ENCODE measurements around the gene CNIH2. TPM values are rescaled to one million over a fixed set of nuclear protein-coding genes. Genes with fewer than 3 reads are reported as not detected.

Gene CNIH2
- total and polyA plus RNA-seq, 2 experiments from 2014 or later: 4.3 to 9.2 TPM

DNA sequence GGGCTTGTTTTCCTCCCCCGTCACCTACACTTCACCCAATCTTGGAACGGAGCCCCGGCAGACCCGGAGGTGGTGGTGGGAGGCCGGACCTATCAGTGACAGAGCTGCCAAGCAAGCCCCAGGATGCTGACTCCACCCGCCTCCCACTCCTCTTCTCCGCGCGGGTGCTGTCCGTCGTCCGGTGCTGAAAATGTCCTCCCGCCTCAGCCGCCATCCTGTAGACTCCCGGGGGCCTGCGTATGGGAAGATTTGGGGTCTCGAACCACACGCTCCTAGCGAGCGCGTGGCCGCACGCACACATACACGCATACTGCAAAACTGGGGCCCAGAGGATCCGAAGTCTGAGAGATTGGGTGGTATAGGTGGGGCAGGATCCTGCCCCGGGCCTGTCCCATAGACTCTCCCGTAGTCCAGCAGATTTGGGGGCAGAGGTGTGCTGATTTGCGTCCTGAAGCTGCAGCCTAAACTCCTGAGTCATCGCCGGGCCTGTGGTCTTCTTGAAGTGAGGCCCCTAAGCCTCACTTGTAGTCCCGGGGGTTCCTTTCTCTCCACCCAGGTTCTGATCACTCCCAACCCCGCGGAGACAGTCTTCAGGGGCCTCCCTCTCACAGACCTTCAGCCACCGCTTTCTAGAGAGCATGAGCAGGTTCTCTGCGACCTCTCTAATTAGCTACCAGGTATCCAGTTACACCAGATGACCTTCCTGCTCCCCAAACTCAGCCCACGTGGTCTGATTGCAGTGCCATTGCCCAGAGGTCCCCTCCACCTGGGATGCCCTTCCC is 11.8 kb downstream of the CNIH2 start:
- H3K9me2 ChIP-seq (ENCODE audit: insufficient read depth): no peaks in the 10 kb centered on the region
- TF ChIP-seq NANOG (IDR thresholded peaks at IDR 0.05; ENCODE audit: borderline replicate concordance) (no peak), EZH2phosphoT487 (IDR thresholded peaks at IDR 0.05; ENCODE audit: unreplicated experiment) (no peak), CREB1 (CRISPR knock-in tag; IDR thresholded peaks at IDR 0.05; ENCODE audit: low read depth) (peak; percentile 7; the same call in 1 of the 2 replicates)
- TF ChIP-seq, protein P1, sequence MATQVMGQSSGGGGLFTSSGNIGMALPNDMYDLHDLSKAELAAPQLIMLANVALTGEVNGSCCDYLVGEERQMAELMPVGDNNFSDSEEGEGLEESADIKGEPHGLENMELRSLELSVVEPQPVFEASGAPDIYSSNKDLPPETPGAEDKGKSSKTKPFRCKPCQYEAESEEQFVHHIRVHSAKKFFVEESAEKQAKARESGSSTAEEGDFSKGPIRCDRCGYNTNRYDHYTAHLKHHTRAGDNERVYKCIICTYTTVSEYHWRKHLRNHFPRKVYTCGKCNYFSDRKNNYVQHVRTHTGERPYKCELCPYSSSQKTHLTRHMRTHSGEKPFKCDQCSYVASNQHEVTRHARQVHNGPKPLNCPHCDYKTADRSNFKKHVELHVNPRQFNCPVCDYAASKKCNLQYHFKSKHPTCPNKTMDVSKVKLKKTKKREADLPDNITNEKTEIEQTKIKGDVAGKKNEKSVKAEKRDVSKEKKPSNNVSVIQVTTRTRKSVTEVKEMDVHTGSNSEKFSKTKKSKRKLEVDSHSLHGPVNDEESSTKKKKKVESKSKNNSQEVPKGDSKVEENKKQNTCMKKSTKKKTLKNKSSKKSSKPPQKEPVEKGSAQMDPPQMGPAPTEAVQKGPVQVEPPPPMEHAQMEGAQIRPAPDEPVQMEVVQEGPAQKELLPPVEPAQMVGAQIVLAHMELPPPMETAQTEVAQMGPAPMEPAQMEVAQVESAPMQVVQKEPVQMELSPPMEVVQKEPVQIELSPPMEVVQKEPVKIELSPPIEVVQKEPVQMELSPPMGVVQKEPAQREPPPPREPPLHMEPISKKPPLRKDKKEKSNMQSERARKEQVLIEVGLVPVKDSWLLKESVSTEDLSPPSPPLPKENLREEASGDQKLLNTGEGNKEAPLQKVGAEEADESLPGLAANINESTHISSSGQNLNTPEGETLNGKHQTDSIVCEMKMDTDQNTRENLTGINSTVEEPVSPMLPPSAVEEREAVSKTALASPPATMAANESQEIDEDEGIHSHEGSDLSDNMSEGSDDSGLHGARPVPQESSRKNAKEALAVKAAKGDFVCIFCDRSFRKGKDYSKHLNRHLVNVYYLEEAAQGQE (IDR thresholded peaks at IDR 0.05; ENCODE audit: unreplicated experiment): peak; percentile 88
- DNase-seq (ENCODE audit: low spot score): peak; percentile 94
- H3K36me3 ChIP-seq (ENCODE audit: insufficient read depth): no peaks in the 10 kb centered on the region; the same call in 1 of the 2 replicates
- Mint-ChIP-seq H3K9me3 (peaks cover 2% of the 10 kb centered on the region; the same call in 1 of the 3 replicates), H3K4me3 (peak overlapping the region; percentile 94), H3K4me1 (peaks cover 21% of the 10 kb centered on the region), H3K27me3 (ENCODE audit: insufficient read depth, low read depth, poor library complexity) (peaks cover 35% of the 10 kb centered on the region), H3K36me3 (ENCODE audit: low read depth) (no peaks in the 10 kb centered on the region; the same call in 2 of the 3 replicates), H3K27ac (peak overlapping the region; percentile 95)
- H3K4me1 ChIP-seq (ENCODE audit: insufficient read depth): peaks cover 21% of the 10 kb centered on the region
- peak overlapping the region; percentile 83 for H3K4me2 ChIP-seq
- H3F3A ChIP-seq (replicated peaks; ENCODE audit: low read depth): peaks cover 18% of the 10 kb centered on the region; the same call in 1 of the 2 replicates
- no peaks in the 10 kb centered on the region; the same call in 1 of the 2 replicates for H4K20me1 ChIP-seq (replicated peaks; ENCODE audit: insufficient read depth)
- H3K27me3 ChIP-seq (ENCODE audit: insufficient read depth): peaks cover 30% of the 10 kb centered on the region
- peak; percentile 65 for ATAC-seq
- H2AFZ ChIP-seq: peak overlapping the region; percentile 74
- H3K4me3 ChIP-seq: peak overlapping the region; percentile 94
- peak overlapping the region; percentile 83; the same call in 1 of the 2 replicates for H3K27ac ChIP-seq (ENCODE audit: low read depth)
- H3K79me2 ChIP-seq (replicated peaks; ENCODE audit: insufficient read depth): peaks cover 9% of the 10 kb centered on the region

DNA sequence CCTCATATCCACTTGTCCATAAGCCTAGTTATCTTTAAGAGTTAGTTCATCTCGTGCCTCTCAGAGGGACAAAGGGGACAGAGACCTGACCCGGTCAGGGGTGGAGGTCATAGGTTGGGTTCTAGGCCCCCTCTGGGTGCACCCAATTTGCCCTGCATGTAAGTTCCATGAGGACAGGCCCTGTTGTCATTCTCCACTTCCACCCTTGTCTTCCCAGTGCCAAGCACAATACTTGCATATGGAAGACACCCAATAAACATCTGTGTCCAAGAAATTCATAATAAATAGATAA is 12.3 kb downstream of the CNIH2 start:
- H3K27me3 Mint-ChIP-seq (ENCODE audit: insufficient read depth, low read depth, poor library complexity): peaks cover 35% of the 10 kb centered on the region
- no peak overlapping the region for H3K27ac ChIP-seq (ENCODE audit: low read depth)
- peak overlapping the region; percentile 83; the same call in 1 of the 2 replicates for H3K4me2 ChIP-seq
- H3K36me3 ChIP-seq (ENCODE audit: insufficient read depth): no peaks in the 10 kb centered on the region; the same call in 1 of the 2 replicates
- H3K27ac Mint-ChIP-seq: no peak overlapping the region
- no peak for DNase-seq (ENCODE audit: low spot score)
- H3K4me3 Mint-ChIP-seq: peak overlapping the region; percentile 94
- H3K9me3 Mint-ChIP-seq: peaks cover 2% of the 10 kb centered on the region; the same call in 1 of the 3 replicates
- no peak for ATAC-seq
- peaks cover 21% of the 10 kb centered on the region for H3K4me1 ChIP-seq (ENCODE audit: insufficient read depth)
- no peaks in the 10 kb centered on the region; the same call in 2 of the 3 replicates for H3K36me3 Mint-ChIP-seq (ENCODE audit: low read depth)
- H3F3A ChIP-seq (replicated peaks; ENCODE audit: low read depth): peaks cover 18% of the 10 kb centered on the region; the same call in 1 of the 2 replicates
- no peaks in the 10 kb centered on the region for H3K9me2 ChIP-seq (ENCODE audit: insufficient read depth)
- H4K20me1 ChIP-seq (replicated peaks; ENCODE audit: insufficient read depth): no peaks in the 10 kb centered on the region; the same call in 1 of the 2 replicates
- peaks cover 30% of the 10 kb centered on the region for H3K27me3 ChIP-seq (ENCODE audit: insufficient read depth)
- no peak overlapping the region; the same call in 1 of the 2 replicates for H2AFZ ChIP-seq
- H3K4me3 ChIP-seq: peak overlapping the region; percentile 94
- H3K79me2 ChIP-seq (replicated peaks; ENCODE audit: insufficient read depth): peaks cover 9% of the 10 kb centered on the region
- peaks cover 21% of the 10 kb centered on the region for H3K4me1 Mint-ChIP-seq
- TF ChIP-seq EZH2phosphoT487 (IDR thresholded peaks at IDR 0.05; ENCODE audit: unreplicated experiment): no peak
- TF ChIP-seq, protein P2, sequence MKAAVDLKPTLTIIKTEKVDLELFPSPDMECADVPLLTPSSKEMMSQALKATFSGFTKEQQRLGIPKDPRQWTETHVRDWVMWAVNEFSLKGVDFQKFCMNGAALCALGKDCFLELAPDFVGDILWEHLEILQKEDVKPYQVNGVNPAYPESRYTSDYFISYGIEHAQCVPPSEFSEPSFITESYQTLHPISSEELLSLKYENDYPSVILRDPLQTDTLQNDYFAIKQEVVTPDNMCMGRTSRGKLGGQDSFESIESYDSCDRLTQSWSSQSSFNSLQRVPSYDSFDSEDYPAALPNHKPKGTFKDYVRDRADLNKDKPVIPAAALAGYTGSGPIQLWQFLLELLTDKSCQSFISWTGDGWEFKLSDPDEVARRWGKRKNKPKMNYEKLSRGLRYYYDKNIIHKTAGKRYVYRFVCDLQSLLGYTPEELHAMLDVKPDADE (IDR thresholded peaks at IDR 0.05): no peak
- no peak for TF ChIP-seq JUNB (IDR thresholded peaks at IDR 0.05; ENCODE audit: unreplicated experiment)
- TF ChIP-seq CREB1 (CRISPR knock-in tag; IDR thresholded peaks at IDR 0.05; ENCODE audit: low read depth): no peak
- TF ChIP-seq, protein P3, sequence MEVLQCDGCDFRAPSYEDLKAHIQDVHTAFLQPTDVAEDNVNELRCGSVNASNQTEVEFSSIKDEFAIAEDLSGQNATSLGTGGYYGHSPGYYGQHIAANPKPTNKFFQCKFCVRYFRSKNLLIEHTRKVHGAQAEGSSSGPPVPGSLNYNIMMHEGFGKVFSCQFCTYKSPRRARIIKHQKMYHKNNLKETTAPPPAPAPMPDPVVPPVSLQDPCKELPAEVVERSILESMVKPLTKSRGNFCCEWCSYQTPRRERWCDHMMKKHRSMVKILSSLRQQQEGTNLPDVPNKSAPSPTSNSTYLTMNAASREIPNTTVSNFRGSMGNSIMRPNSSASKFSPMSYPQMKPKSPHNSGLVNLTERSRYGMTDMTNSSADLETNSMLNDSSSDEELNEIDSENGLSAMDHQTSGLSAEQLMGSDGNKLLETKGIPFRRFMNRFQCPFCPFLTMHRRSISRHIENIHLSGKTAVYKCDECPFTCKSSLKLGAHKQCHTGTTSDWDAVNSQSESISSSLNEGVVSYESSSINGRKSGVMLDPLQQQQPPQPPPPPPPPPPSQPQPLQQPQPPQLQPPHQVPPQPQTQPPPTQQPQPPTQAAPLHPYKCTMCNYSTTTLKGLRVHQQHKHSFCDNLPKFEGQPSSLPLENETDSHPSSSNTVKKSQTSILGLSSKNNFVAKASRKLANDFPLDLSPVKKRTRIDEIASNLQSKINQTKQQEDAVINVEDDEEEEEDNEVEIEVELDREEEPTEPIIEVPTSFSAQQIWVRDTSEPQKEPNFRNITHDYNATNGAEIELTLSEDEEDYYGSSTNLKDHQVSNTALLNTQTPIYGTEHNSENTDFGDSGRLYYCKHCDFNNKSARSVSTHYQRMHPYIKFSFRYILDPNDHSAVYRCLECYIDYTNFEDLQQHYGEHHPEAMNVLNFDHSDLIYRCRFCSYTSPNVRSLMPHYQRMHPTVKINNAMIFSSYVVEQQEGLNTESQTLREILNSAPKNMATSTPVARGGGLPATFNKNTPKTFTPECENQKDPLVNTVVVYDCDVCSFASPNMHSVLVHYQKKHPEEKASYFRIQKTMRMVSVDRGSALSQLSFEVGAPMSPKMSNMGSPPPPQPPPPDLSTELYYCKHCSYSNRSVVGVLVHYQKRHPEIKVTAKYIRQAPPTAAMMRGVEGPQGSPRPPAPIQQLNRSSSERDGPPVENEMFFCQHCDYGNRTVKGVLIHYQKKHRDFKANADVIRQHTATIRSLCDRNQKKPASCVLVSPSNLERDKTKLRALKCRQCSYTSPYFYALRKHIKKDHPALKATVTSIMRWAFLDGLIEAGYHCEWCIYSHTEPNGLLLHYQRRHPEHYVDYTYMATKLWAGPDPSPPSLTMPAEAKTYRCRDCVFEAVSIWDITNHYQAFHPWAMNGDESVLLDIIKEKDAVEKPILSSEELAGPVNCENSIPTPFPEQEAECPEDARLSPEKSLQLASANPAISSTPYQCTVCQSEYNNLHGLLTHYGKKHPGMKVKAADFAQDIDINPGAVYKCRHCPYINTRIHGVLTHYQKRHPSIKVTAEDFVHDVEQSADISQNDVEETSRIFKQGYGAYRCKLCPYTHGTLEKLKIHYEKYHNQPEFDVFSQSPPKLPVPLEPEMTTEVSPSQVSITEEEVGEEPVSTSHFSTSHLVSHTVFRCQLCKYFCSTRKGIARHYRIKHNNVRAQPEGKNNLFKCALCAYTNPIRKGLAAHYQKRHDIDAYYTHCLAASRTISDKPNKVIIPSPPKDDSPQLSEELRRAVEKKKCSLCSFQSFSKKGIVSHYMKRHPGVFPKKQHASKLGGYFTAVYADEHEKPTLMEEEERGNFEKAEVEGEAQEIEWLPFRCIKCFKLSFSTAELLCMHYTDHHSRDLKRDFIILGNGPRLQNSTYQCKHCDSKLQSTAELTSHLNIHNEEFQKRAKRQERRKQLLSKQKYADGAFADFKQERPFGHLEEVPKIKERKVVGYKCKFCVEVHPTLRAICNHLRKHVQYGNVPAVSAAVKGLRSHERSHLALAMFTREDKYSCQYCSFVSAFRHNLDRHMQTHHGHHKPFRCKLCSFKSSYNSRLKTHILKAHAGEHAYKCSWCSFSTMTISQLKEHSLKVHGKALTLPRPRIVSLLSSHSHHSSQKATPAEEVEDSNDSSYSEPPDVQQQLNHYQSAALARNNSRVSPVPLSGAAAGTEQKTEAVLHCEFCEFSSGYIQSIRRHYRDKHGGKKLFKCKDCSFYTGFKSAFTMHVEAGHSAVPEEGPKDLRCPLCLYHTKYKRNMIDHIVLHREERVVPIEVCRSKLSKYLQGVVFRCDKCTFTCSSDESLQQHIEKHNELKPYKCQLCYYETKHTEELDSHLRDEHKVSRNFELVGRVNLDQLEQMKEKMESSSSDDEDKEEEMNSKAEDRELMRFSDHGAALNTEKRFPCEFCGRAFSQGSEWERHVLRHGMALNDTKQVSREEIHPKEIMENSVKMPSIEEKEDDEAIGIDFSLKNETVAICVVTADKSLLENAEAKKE (CRISPR knock-in tag; IDR thresholded peaks at IDR 0.05): no peak
- no peak for TF ChIP-seq EZH2 (IDR thresholded peaks at IDR 0.05; ENCODE audit: low read depth, unreplicated experiment)
- no peak for TF ChIP-seq STAT1 (IDR thresholded peaks at IDR 0.05; ENCODE audit: unreplicated experiment)

Data from GM23338 (cell line).